Adipocyte (in vitro differentiated cells): ENCODE measurements around the gene CIB4.

Source experiments
- DNase-seq: peaks from one replicate; pipeline ENCODE4 v3.0.0-alpha.2; 2015; ENCODE audit warnings: low read depth
- H3K27me3 ChIP-seq: replicated peaks from 2 replicates; pipeline ENCODE4 v1.7.0; 2013; ENCODE audit warnings: mild to moderate bottlenecking, low read length, moderate library complexity; ENCODE audit not compliant: control insufficient read depth, insufficient read depth
- H3K36me3 ChIP-seq: 2 replicates; pipeline ENCODE4 v1.7.0; 2013; ENCODE audit warnings: low read length, mild to moderate bottlenecking, moderate library complexity; ENCODE audit not compliant: control insufficient read depth, insufficient read depth, severe bottlenecking
- H3K4me1 ChIP-seq: 2 replicates; pipeline ENCODE4 v1.7.0; 2013; ENCODE audit warnings: mild to moderate bottlenecking, low read length, moderate library complexity; ENCODE audit not compliant: control insufficient read depth, insufficient read depth
- H3K4me3 ChIP-seq: 2 replicates; pipeline ENCODE4 v1.7.0; 2013; ENCODE audit warnings: mild to moderate bottlenecking, low read length, moderate library complexity
- H3K9ac ChIP-seq: 2 replicates; pipeline ENCODE4 v1.7.0; 2013; ENCODE audit warnings: mild to moderate bottlenecking, low read length, moderate library complexity
- H3K9me3 ChIP-seq: 2 replicates; pipeline ENCODE4 v1.7.0; 2013; ENCODE audit warnings: mild to moderate bottlenecking, low read length, moderate library complexity; ENCODE audit not compliant: control insufficient read depth

The CIB4 gene

DNA sequence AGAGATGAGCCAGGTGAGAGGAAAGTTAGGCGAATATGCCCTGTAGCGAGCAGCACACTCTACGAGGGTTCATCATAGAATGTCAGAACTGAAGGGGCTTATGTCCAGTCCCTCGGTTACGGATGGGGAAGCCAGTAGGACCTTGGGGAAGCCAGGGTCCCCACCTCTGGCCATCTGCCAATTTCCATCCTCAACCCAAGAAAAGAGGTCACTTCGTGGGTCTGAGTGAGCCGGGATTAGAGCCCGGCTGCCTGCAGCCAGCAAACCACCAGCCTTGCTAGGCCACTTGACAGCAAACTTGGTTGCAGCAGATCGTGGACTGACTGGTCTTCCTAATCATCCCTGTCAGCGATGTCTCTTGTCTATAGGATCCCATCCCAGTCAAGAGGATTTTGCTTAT lies 11.4 kb downstream of the CIB4 start:
- Histone ChIP-seq H3K27me3 (peaks cover 11% of the 10 kb centered on the region), H3K4me1 (no peaks in the 10 kb centered on the region), H3K36me3 (no peaks in the 10 kb centered on the region), H3K9ac (no peak overlapping the region), H3K9me3 (no peaks in the 10 kb centered on the region), H3K4me3 (no peak overlapping the region)
- DNase-seq, result no peak

DNA sequence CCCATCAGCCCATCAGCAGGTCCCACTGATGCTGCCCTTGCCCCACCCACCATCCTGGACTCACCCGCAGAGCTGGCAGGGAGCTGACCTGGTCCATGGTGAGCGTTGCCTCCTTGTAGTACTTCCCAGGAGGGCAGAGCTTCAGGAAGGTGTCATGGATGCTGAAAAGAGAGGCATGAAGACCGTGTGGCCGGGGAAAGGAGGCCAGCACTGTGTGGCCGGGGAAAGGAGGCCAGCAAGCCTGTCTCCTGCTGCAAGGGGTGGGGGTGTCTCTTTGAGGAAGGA lies 11.9 kb downstream of the CIB4 start:
- no peak for DNase-seq
- H3K36me3 ChIP-seq, result no peaks in the 10 kb centered on the region
- no peaks in the 10 kb centered on the region for H3K9me3 ChIP-seq
- H3K9ac ChIP-seq, result no peak overlapping the region
- H3K4me1 ChIP-seq, result peaks cover under 1% of the 10 kb centered on the region
- H3K4me3 ChIP-seq, result no peak overlapping the region
- peaks cover 9% of the 10 kb centered on the region for H3K27me3 ChIP-seq

DNA sequence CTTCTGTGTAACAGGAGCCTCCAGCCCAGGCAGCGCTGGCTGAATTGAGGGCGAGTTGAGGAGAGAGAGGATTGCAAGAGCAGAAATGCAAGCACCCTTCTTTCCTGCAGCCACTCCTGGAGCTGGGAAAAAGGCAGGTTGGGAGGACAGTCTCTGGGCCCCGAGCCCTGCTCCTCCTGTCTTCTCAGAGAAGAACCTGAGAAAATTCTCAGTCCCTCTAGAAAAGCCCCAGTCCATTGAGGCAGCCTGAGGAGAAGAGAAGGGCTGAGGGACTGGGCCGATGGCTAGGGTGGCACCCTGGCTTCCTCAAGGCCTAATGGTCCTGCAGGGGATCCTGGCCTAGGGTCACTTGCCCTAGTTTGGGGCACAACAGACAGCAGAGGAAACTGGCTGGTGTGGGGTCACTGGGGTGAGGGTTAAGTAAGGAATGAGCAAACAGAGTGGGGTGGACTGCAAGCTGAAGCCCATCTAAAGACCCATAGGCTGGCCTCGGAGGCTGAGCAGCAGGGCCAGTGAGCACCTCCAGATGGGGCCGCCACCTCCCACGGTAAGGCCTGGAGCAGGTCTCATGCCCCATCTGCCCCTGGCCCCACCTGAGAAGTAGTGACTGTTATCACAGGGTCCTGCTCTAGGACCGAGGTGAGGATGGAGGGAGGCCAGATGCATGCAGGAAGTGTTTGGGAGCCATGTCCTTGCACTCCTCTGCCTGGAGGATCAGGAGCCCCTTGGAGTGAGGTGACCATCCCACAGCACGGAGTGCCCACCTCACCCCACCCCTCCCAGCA lies 12.4 kb downstream of the CIB4 start:
- no peak for DNase-seq
- Histone ChIP-seq H3K9me3 (no peaks in the 10 kb centered on the region), H3K27me3 (peaks cover 4% of the 10 kb centered on the region)

DNA sequence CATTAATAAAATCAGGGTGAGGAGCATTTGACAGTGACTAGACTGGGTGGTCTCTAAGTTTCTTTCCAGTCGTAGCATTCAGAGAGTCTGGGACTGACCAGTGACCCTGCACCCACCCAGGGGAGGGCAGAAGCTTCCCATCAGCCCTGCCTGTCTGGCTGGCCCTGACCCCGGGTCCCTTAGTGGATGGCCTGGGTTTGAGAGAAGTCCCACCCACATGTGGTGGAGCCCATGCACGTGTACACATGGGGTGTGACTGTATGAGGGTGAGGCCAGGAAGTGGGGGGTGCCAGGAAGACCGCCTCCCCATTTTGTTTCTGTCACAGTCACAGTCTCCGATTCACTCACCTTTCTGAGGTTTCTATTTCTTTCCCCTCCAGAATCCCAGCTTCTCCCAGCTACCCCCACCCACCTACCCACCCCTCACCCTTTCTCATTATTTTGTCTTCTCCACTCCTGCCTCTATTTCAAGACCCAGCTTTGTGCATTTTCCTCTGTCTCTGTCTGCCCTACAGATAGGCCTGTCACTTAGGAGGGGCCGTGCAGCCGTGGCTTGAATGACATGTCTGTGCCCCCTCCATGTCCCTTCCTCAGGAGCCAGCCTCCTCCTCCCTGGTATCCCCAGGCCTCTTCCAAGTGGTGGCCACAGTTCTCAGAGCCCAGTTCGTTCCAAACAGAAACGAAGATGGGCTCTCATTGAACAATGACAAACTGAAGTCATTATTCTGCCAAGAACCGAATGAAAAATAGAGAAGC lies 13.6 kb downstream of the CIB4 start:
- H3K4me1 ChIP-seq, result peaks cover 6% of the 10 kb centered on the region
- H3K9ac ChIP-seq, result no peak overlapping the region

More for the DNA sequence above, 12.4 kb downstream of the CIB4 start:
- Histone ChIP-seq H3K9ac (no peak overlapping the region), H3K4me1 (peaks cover 6% of the 10 kb centered on the region), H3K36me3 (no peaks in the 10 kb centered on the region), H3K4me3 (no peak overlapping the region)

DNA sequence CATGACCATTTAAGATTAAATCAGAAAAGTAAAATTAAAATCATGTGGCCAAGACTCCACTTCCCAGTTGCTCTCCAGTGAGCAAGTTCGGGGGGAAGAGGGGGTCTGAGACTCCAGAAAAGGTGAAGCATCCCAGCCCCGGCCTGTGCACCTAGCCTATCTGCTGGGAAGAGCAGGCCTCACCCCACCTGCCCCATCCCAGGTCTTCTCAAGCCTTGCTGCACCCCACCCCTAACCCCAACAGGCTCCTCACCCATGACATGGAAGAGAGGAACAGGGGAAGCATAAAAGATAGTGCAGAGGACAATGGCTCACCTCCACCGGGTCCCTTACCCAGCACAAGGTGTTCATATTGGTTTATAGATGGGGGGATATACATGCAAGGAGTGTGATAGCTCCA lies 14.6 kb downstream of the CIB4 start:
- Histone ChIP-seq H3K27me3 (no peaks in the 10 kb centered on the region), H3K9ac (no peak overlapping the region), H3K9me3 (peaks cover 1% of the 10 kb centered on the region), H3K4me3 (no peak overlapping the region), H3K4me1 (peaks cover 6% of the 10 kb centered on the region), H3K36me3 (no peaks in the 10 kb centered on the region)
- no peak for DNase-seq

More for the DNA sequence above, 13.6 kb downstream of the CIB4 start:
- no peaks in the 10 kb centered on the region for H3K36me3 ChIP-seq
- no peak for DNase-seq
- no peaks in the 10 kb centered on the region for H3K9me3 ChIP-seq
- H3K27me3 ChIP-seq, result no peaks in the 10 kb centered on the region
- no peak overlapping the region for H3K4me3 ChIP-seq

DNA sequence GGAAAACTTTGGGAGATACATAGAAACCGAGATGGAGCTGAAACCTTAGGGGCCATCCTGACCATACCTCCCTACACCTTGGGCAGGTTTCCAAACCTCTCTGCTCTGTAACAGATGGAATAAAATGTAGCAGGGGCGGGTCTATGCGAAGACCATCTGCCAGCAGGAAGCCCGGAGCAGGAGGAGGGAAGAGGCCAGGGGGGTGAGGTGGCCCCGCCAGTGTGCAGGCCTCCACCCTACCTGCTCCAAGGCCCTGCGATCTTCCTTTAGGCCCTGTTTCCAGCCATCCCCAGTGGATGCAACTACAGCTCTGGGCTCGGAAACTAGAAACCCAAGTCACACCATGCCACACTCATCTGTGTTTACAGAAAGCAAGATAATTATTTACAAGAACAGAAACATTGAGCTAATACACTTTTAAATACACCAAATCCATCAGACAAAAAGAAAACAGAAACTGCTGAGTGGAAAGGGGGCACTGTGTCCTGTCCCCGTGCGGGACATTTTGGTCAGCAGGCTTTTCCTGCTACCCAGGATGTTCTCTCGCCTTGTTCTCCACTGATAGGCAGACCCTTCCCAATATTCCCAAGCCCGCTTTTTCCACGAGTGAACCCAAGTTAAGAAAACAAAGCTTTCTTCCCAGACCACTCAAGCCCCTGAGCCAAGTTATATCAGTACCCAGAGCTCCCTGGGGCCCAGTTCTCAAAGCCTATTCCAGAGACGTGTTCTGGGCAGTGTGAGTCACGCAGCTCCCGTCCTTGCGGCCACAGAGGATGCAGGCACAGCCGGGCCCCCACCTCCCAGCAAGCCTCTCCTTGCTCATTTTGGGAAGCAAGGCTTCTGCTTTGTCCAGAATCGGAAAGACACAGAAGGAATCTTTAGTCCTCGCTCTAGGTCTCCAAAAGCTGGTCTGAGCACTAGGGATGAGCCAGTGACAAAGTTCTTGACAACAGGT lies 17.3 kb downstream of the CIB4 start:
- H3K4me3 ChIP-seq, result no peak overlapping the region
- H3K9me3 ChIP-seq, result peaks cover 8% of the 10 kb centered on the region
- DNase-seq, result peak; percentile 56
- peaks cover 21% of the 10 kb centered on the region for H3K27me3 ChIP-seq
- H3K4me1 ChIP-seq, result peaks cover 6% of the 10 kb centered on the region
- no peaks in the 10 kb centered on the region for H3K36me3 ChIP-seq
- no peak overlapping the region for H3K9ac ChIP-seq

DNA sequence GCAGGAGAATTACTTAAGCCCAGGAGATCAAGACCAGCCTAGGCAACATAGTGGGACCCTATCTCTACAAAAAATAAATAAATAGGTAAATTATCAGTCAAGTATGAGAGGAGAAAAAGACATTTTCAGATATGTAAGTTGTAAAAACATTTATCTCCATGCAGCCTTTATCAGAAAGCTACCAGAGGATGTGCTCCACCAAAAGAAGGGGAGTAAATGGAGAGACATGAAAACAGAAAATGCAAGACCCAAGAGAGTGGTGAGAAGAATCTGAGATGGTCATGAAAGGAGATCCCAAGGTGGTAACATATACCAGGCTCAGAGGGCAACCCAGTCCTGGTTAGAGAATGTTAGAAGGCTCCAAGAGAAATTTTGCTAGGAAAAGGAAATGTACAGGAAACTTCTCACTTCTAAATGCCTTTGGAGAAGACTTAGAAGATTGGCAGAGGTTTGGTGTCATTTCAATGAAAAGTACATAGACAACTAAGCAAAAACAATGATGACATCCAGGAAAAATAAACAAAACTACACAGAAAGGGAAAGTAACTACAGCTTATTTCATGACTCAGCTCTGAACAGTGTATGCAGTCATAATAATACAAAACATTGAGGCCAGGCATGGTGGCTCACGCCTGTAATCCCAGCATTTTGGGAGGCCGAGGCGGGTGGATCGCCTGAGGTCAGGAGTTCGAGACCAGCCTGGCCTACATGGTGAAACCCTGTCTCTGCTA lies 19.5 kb downstream of the CIB4 start:
- peaks cover 6% of the 10 kb centered on the region for H3K4me1 ChIP-seq
- peaks cover 42% of the 10 kb centered on the region for H3K27me3 ChIP-seq
- H3K4me3 ChIP-seq, result no peak overlapping the region
- peaks cover 8% of the 10 kb centered on the region for H3K9me3 ChIP-seq
- peak; percentile 28 for DNase-seq
- H3K36me3 ChIP-seq, result no peaks in the 10 kb centered on the region
- no peak overlapping the region for H3K9ac ChIP-seq

DNA sequence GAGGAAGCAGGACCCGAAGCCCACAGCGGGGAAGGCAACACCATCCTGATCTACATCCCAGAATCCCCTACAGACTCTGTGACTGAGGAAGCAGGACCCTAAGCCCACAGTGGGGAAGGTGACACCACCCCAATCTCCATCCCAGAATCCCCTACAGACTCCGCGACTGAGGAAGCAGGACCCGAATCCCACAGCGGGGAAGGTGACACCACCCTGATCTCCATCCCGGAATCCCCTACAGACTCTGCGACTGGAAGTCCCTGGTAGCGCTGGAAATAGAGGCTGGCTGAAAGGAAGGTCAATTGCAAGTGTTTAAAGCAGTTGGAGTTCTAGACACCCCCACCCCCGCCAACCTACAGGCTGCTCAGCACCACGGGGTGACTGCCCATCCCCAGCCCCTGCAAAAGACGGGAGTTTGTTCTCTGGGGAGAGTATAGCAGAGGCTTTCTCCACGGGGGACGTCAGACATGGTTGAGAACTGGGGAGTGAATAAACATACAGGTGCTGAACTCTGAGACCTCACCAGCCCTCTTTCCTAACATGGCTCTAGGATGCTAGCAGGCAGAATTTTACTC lies 21.0 kb downstream of the CIB4 start:
- peaks cover 55% of the 10 kb centered on the region for H3K27me3 ChIP-seq
- H3K9me3 ChIP-seq, result peaks cover 8% of the 10 kb centered on the region
- DNase-seq, result no peak
- H3K9ac ChIP-seq, result no peak overlapping the region
- peaks cover 6% of the 10 kb centered on the region for H3K4me1 ChIP-seq
- H3K4me3 ChIP-seq, result no peak overlapping the region
- no peaks in the 10 kb centered on the region for H3K36me3 ChIP-seq

DNA sequence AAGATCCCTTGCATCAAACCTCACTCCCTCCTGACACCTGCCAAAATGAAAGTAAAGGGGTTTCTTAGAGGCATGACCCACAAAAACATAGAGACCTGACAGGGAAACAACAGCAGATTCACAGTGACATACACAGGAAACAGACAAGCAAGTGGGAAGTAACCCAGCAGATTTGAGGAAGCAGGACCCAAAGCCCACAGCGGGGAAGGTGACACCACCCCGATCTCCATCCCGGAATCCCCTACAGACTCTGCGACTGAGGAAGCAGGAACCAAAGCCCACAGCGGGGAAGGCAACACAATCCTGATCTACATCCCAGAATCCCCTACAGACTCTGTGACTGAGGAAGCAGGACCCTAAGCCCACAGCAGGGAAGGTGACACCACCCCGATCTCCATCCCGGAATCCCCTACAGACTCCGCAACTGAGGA lies 21.6 kb downstream of the CIB4 start:
- Histone ChIP-seq H3K27me3 (peaks cover 58% of the 10 kb centered on the region), H3K4me1 (peaks cover 6% of the 10 kb centered on the region)
- no peak for DNase-seq

DNA sequence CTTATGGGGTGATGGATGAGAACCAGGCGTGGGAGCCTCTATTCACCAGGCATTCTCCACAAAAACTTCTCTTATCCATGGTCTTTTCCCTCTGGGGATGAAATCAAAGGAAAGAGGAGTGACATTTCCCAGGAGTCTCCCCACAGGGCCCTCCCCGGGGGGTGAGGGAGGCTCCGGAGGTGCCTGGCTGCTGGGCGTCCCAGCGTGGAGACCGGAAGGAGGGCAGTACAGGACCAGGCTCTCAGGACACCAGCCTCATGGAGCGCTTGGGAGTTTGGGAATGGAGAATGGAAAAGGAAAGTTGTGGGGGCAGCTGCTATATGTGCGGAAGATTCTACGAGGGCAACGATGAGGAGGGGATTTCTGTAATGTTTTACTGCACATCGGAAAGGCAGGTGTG lies 22.1 kb downstream of the CIB4 start:
- H3K36me3 ChIP-seq, result no peaks in the 10 kb centered on the region
- H3K4me1 ChIP-seq, result peaks cover 7% of the 10 kb centered on the region
- H3K4me3 ChIP-seq, result no peak overlapping the region
- peaks cover 8% of the 10 kb centered on the region for H3K9me3 ChIP-seq
- no peak overlapping the region for H3K9ac ChIP-seq
- no peak for DNase-seq
- peaks cover 58% of the 10 kb centered on the region for H3K27me3 ChIP-seq

More for the DNA sequence above, 21.6 kb downstream of the CIB4 start:
- H3K4me3 ChIP-seq, result no peak overlapping the region
- peaks cover 8% of the 10 kb centered on the region for H3K9me3 ChIP-seq
- H3K36me3 ChIP-seq, result no peaks in the 10 kb centered on the region
- H3K9ac ChIP-seq, result no peak overlapping the region
